Skeletal muscle cell (primary cell): ENCODE results near the gene RCOR2.

Experiments used
- DNase-seq: peaks from one replicate; pipeline ENCODE4 v3.0.0-alpha.2; 2010; ENCODE audit warnings: low read depth
- H3K4me3 ChIP-seq: 2 replicates; pipeline ENCODE4 v1.5.1; 2011; ENCODE audit warnings: low read depth, mild to moderate bottlenecking, control low read depth, low read length, moderate library complexity

Gene RCOR2

GRCh38 chr11:63884196-63884932 is 32.6 kb downstream of the RCOR2 start:
- H3K4me3 ChIP-seq, result no peak overlapping the region
- DNase-seq, result no peak

- no peak for DNase-seq
- no peak overlapping the region for H3K4me3 ChIP-seq
Observed at GRCh38 chr11:63883791-63884190, 33.2 kb downstream of the RCOR2 start.

- H3K4me3 ChIP-seq, result no peak overlapping the region
- no peak for DNase-seq
Observed at GRCh38 chr11:63882555-63883242, 34.3 kb downstream of the RCOR2 start.

- H3K4me3 ChIP-seq, result no peak overlapping the region
- no peak for DNase-seq
Observed at GRCh38 chr11:63880403-63880790, 36.6 kb downstream of the RCOR2 start.

GRCh38 chr11:63879598-63880402 is 37.2 kb downstream of the RCOR2 start:
- H3K4me3 ChIP-seq, result no peak overlapping the region
- DNase-seq, result no peak

- no peak for DNase-seq
- H3K4me3 ChIP-seq, result no peak overlapping the region
Observed at GRCh38 chr11:63877658-63878241, 39.2 kb downstream of the RCOR2 start.

GRCh38 chr11:63876616-63877015 is 40.3 kb downstream of the RCOR2 start:
- no peak overlapping the region for H3K4me3 ChIP-seq
- DNase-seq, result no peak

- H3K4me3 ChIP-seq, result no peak overlapping the region
- no peak for DNase-seq
Observed at GRCh38 chr11:63875506-63876065, 41.4 kb downstream of the RCOR2 start.

- no peak for DNase-seq
- H3K4me3 ChIP-seq, result no peak overlapping the region
Observed at GRCh38 chr11:63874511-63874910, 42.5 kb downstream of the RCOR2 start.

GRCh38 chr11:63873311-63873710 is 43.7 kb downstream of the RCOR2 start:
- H3K4me3 ChIP-seq, result no peak overlapping the region
- DNase-seq, result no peak

GRCh38 chr11:63872800-63873197 is 44.2 kb downstream of the RCOR2 start:
- DNase-seq, result no peak
- no peak overlapping the region for H3K4me3 ChIP-seq

- peak; percentile 63 for DNase-seq
- no peak overlapping the region for H3K4me3 ChIP-seq
Observed at GRCh38 chr11:63871962-63872799, 44.8 kb downstream of the RCOR2 start.

GRCh38 chr11:63870351-63871140 is 46.4 kb downstream of the RCOR2 start:
- no peak overlapping the region for H3K4me3 ChIP-seq
- no peak for DNase-seq

- no peak for DNase-seq
- no peak overlapping the region for H3K4me3 ChIP-seq
Observed at GRCh38 chr11:63869683-63870082, 47.3 kb downstream of the RCOR2 start.

GRCh38 chr11:63869171-63869591 is 47.8 kb downstream of the RCOR2 start:
- DNase-seq, result no peak
- H3K4me3 ChIP-seq, result no peak overlapping the region

- H3K4me3 ChIP-seq, result no peak overlapping the region
Observed at GRCh38 chr11:63868399-63869064, 48.4 kb downstream of the RCOR2 start.

GRCh38 chr11:63867511-63867910 is 49.5 kb downstream of the RCOR2 start:
- H3K4me3 ChIP-seq, result no peak overlapping the region
- DNase-seq, result no peak

More at GRCh38 chr11:63868399-63869064, 48.4 kb downstream of the RCOR2 start:
- DNase-seq, result no peak
